ENCODE data around the gene RPS3. TPM values are rescaled to one million over a fixed set of nuclear protein-coding genes. Genes with fewer than 3 reads are reported as not detected.

RPS3 gene
- total RNA-seq, 1 donor from 2014 or later = 7,110 TPM

DNA sequence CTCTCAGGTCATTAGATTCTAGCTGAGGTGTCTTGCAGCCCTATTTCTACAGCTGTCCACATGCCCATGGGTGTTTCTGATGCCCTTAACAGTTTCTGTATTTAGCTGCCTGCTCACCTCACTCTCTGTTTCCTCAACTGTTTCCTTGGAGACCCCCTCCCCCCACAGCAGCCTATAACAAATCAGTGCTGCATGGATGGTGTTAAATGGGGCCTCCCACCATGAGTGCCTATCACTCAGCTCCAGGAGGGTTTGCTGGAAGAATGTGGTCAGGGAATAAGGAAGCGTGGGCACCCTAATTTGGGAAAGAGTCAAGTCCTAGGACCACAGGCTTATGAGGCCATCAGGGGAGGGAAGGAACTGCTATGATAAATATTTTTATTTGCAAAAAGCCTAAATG is 25.1 kb downstream of the RPS3 start:
- H3K36me3 ChIP-seq (ENCODE audit: control insufficient read depth, insufficient read depth, low read length) = peaks cover 3% of the 10 kb centered on the region
- no peak overlapping the region for H3K4me3 ChIP-seq (ENCODE audit: low read depth, low read length)
- FAIRE-seq = no peak
- H3K27me3 ChIP-seq (ENCODE audit: control insufficient read depth, insufficient read depth, low read length) = no peaks in the 10 kb centered on the region
- no peak for DNase-seq (ENCODE audit: low read depth)
- TF ChIP-seq, protein P1, sequence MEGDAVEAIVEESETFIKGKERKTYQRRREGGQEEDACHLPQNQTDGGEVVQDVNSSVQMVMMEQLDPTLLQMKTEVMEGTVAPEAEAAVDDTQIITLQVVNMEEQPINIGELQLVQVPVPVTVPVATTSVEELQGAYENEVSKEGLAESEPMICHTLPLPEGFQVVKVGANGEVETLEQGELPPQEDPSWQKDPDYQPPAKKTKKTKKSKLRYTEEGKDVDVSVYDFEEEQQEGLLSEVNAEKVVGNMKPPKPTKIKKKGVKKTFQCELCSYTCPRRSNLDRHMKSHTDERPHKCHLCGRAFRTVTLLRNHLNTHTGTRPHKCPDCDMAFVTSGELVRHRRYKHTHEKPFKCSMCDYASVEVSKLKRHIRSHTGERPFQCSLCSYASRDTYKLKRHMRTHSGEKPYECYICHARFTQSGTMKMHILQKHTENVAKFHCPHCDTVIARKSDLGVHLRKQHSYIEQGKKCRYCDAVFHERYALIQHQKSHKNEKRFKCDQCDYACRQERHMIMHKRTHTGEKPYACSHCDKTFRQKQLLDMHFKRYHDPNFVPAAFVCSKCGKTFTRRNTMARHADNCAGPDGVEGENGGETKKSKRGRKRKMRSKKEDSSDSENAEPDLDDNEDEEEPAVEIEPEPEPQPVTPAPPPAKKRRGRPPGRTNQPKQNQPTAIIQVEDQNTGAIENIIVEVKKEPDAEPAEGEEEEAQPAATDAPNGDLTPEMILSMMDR (IDR thresholded peaks at IDR 0.05; ENCODE audit: insufficient read depth, low read length, severe bottlenecking) = no peak

DNA sequence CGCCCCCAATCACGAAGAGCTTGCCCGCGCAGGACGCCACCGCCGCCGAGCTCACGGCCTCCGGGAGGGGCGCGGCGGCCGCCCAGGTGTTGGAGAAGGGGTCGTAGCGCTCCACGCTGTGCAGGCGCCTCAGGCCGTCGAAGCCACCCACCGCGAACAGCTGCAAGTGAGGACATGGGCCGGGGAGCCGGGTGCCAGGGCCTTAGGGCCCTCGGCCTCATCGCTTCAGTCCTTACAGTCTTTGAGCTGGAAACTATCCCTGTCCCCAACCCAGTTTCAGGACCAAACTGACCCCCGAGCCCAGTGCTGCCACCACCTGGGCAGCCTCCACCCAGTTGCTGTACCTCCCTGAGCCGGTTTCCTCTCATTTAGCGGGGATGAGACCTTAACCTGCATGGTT is 26.1 kb downstream of the RPS3 start:
- peaks cover under 1% of the 10 kb centered on the region for H3K27me3 ChIP-seq (ENCODE audit: control insufficient read depth, insufficient read depth, low read length)
- no peak overlapping the region for H3K4me3 ChIP-seq (ENCODE audit: low read depth, low read length)
- DNase-seq (ENCODE audit: low read depth) = no peak
- no peak for FAIRE-seq
- TF ChIP-seq, protein P1 (IDR thresholded peaks at IDR 0.05; ENCODE audit: insufficient read depth, low read length, severe bottlenecking) = peak; percentile 34
- H3K36me3 ChIP-seq (ENCODE audit: control insufficient read depth, insufficient read depth, low read length) = peaks cover 3% of the 10 kb centered on the region

DNA sequence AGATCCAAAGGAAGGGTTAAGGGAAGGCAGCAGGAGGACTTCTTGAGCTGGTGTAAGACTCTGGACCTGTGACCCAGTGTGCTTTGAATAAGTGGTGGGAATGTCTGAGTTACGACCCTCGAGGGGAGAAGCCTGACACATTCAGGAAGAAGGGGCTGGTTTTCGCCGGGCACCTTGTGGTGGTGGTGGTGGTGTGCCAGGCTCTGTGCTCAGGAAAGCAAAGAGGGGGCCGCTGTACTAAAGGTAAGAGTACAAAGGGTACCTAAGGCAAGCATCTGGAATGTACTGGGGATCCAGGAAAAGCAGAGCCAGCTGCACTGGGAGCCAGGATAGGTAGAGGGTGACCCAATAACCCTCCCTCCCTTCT is 27.4 kb downstream of the RPS3 start:
- no peak for DNase-seq (ENCODE audit: low read depth)
- TF ChIP-seq, protein P1 (IDR thresholded peaks at IDR 0.05; ENCODE audit: insufficient read depth, low read length, severe bottlenecking) = no peak
- H3K36me3 ChIP-seq (ENCODE audit: control insufficient read depth, insufficient read depth, low read length) = peaks cover 3% of the 10 kb centered on the region
- no peak overlapping the region for H3K4me3 ChIP-seq (ENCODE audit: low read depth, low read length)
- H3K27me3 ChIP-seq (ENCODE audit: control insufficient read depth, insufficient read depth, low read length) = peaks cover 4% of the 10 kb centered on the region
- FAIRE-seq = no peak

DNA sequence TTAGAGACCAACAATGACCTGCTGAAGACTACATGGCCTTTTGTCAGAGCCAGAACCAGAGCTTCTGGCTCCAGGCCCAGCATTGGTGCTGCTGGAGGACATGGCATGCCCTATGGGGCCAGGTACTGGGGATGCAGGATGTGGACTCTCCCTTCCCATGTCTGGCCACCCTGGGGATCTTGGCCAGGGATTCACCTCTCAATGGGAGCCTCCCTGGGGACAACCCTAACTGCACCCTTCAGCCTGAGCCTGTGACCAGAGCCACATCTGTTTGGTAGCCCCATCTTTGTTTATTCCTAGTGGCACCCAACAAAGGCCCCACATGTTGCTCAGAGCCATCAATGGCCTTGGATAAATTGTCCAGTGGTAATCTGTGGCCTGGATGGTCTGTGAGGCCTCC is 27.9 kb downstream of the RPS3 start:
- Histone ChIP-seq H3K4me3 (ENCODE audit: low read depth, low read length) (no peak overlapping the region), H3K27me3 (ENCODE audit: control insufficient read depth, insufficient read depth, low read length) (peaks cover 4% of the 10 kb centered on the region), H3K36me3 (ENCODE audit: control insufficient read depth, insufficient read depth, low read length) (peaks cover 3% of the 10 kb centered on the region)
- FAIRE-seq (no peak), DNase-seq (ENCODE audit: low read depth) (no peak)
- TF ChIP-seq, protein P1 (IDR thresholded peaks at IDR 0.05; ENCODE audit: insufficient read depth, low read length, severe bottlenecking) = no peak

DNA sequence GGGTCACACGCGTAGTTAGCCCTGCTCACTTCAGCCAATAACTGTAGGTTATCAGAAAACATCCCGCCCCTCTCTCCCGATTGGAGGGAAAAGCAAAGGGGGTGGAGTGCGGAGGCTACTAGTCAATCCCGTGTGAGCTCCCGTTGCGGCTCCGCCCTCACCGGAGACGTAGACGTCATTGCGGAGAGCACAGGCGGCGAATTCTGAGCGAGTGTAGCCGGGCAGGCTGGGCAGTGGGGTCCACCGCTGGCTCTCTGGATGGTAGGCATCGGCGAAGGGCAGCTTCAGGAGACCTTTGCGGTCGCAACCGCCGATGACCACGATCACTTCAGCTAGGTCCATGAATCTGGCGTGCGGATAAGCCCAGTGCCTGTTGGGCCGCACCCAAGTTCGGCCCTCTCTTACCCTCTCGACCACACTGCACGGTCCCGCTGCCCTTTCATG is 29.0 kb downstream of the RPS3 start:
- Histone ChIP-seq H3K27me3 (ENCODE audit: control insufficient read depth, insufficient read depth, low read length) (peaks cover 11% of the 10 kb centered on the region), H3K36me3 (ENCODE audit: control insufficient read depth, insufficient read depth, low read length) (peaks cover under 1% of the 10 kb centered on the region), H3K4me3 (ENCODE audit: low read depth, low read length) (peak overlapping the region; percentile 42)
- TF ChIP-seq, protein P1 (IDR thresholded peaks at IDR 0.05; ENCODE audit: insufficient read depth, low read length, severe bottlenecking) = no peak
- DNase-seq (ENCODE audit: low read depth) = peak; percentile 80
- FAIRE-seq = no peak

DNA sequence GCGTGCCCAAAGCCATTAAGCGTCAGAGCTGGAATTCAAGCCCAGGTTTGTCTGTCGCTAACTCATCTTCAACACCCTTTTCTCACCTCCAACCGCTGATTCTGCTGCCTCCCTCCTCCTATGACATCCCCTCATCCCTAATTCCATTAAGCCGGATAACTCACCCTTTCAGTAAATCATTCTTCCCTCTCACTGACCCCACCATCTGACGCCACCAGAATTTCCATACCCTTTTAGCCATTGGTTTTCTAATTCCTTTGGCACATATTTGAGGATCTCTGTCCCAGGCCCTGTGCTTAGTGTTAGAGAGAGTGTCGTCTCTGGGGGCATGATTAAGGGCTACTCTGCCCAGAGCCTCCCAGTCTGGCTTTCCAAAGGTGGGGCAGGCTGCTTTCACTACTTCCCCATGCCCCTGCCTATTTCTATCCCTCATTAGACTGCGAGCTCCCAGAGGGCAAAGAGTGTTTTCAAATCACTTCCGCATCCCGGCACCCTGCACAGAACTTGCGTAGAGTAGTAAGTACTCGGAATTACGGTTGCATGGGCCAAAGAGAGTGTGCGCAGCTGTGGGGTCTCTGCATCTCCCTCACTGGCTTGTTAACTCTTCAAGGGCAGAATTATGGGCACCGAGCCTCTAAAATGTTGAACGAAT is 29.8 kb downstream of the RPS3 start:
- DNase-seq (ENCODE audit: low read depth) (no peak), FAIRE-seq (no peak)
- H3K4me3 ChIP-seq (ENCODE audit: low read depth, low read length) = no peak overlapping the region
- no peaks in the 10 kb centered on the region for H3K36me3 ChIP-seq (ENCODE audit: control insufficient read depth, insufficient read depth, low read length)
- H3K27me3 ChIP-seq (ENCODE audit: control insufficient read depth, insufficient read depth, low read length) = peaks cover 11% of the 10 kb centered on the region
- TF ChIP-seq, protein P1 (IDR thresholded peaks at IDR 0.05; ENCODE audit: insufficient read depth, low read length, severe bottlenecking) = no peak

Measured in bronchial epithelial cell (primary cell).